T-cell (primary cell): ENCODE results near the gene PARP3. TPM values are rescaled to one million over a fixed set of nuclear protein-coding genes. Genes with fewer than 3 reads are reported as not detected.
"Not testable (repeated sequence)": the region's sequence is repeated elsewhere in the genome, so short reads cannot be mapped to it uniquely, and the experiment has no call there.

Source experiments
- ATAC-seq, 4 experiments: fragments of 200-7000 bp in 3 of 4; fragments of 150-1000 bp in 1 of 4; cut with Tn5 transposase; replicated peaks in 1 of 4; 1 replicate in 3 of 4; 2 replicates in 1 of 4; pipeline ENCODE4 v1.10.0; 2021; ENCODE audit warnings: moderate library complexity in 3 of 4, mild to moderate bottlenecking in 2 of 4, moderate number of reproducible peaks in 1 of 4
- CTCF ChIA-PET, 2 donors: fragments of 300-600 bp; sonication (Branson Sonifier 250); formaldehyde crosslinking; loops; one replicate each; lab custom pipeline; 2022; ENCODE audit warnings: antibody characterized with exemption in 2 of 2; lab: Charles Lee
- POLR2A ChIA-PET, 2 donors: fragments of 300-600 bp; sonication (Branson Sonifier 250); formaldehyde crosslinking; loops; one replicate each; lab custom pipeline; 2022; ENCODE audit warnings: antibody characterized with exemption in 2 of 2; lab: Charles Lee
- DNase-seq, 35 experiments: peaks; one replicate each; pipeline versions ENCODE4 v3.0.0 to v3.0.0-alpha.2; 2013 to 2023
- H3K27ac ChIP-seq: one replicate; pipeline ENCODE4 v1.5.1; 2013; ENCODE audit warnings: low read length
- H3K27me3 ChIP-seq, 2 experiments: replicated peaks in 1 of 2; 1 replicate in 1 of 2; 2 replicates in 1 of 2; pipeline versions ENCODE4 v1.6.1 to v1.7.0; 2013; ENCODE audit warnings: low read length in 1 of 2, mixed read lengths in 1 of 2; ENCODE audit not compliant: control insufficient read depth in 2 of 2, insufficient read depth in 2 of 2; ENCODE audit errors: extremely low read depth in 1 of 2
- H3K36me3 ChIP-seq, 2 donors: 1 replicate in 1 of 2; 2 replicates in 1 of 2; pipeline versions ENCODE4 v1.6.1 to v1.7.0; 2013; ENCODE audit warnings: low read length in 1 of 2; ENCODE audit not compliant: control insufficient read depth in 2 of 2, insufficient read depth in 1 of 2; ENCODE audit errors: extremely low read depth in 1 of 2
- H3K4me1 ChIP-seq, 2 experiments: 1 replicate in 1 of 2; 2 replicates in 1 of 2; pipeline versions ENCODE4 v1.6.1 to v1.7.0; 2013; ENCODE audit warnings: low read length in 2 of 2, mixed read lengths in 1 of 2; ENCODE audit not compliant: insufficient read depth in 2 of 2, control insufficient read depth in 1 of 2; ENCODE audit errors: extremely low read depth in 1 of 2
- H3K4me3 ChIP-seq, 2 donors: 1 replicate in 1 of 2; 2 replicates in 1 of 2; pipeline versions ENCODE4 v1.5.1 to v1.7.0; 2013; ENCODE audit warnings: mild to moderate bottlenecking in 2 of 2, low read length in 1 of 2, moderate library complexity in 1 of 2; ENCODE audit not compliant: control insufficient read depth in 1 of 2; ENCODE audit errors: extremely low read depth in 1 of 2
- H3K9me3 ChIP-seq: 2 replicates; pipeline ENCODE4 v1.7.0; 2013
- H3K27ac Mint-ChIP-seq, 2 donors: one replicate each; pipeline ENCODE4 v1.8.0; 2020 to 2021; ENCODE audit warnings: mild to moderate bottlenecking in 2 of 2, mixed read lengths in 2 of 2
- H3K27me3 Mint-ChIP-seq, 2 donors: one replicate each; pipeline ENCODE4 v1.8.0; 2021 to 2022; ENCODE audit warnings: mixed read lengths in 2 of 2
- H3K36me3 Mint-ChIP-seq: one replicate; pipeline ENCODE4 v1.8.0; 2021; ENCODE audit warnings: mixed read lengths
- H3K4me1 Mint-ChIP-seq, 3 donors: one replicate each; pipeline ENCODE4 v1.8.0; 2020 to 2022; ENCODE audit warnings: mixed read lengths in 3 of 3, mild to moderate bottlenecking in 1 of 3
- H3K4me3 Mint-ChIP-seq, 3 donors: one replicate each; pipeline ENCODE4 v1.8.0; 2020 to 2022; ENCODE audit warnings: mild to moderate bottlenecking in 3 of 3, mixed read lengths in 3 of 3, moderate library complexity in 3 of 3
- H3K9me3 Mint-ChIP-seq, 3 donors: one replicate each; pipeline ENCODE4 v1.8.0; 2020 to 2022; ENCODE audit warnings: mixed read lengths in 3 of 3
- WGBS: methylation state at CpG from one replicate; pipeline ENCODE4 v1.1.5; 2013; ENCODE audit warnings: missing lambda C conversion rate; ENCODE audit not compliant: insufficient coverage; 5-methylcytosine and 5-hydroxymethylcytosine counted together
- total RNA-seq, 35 experiments: library from RNA in 6 of 35; stranded (reverse) in 6 of 35; fragments of 120-200 nt in 1 of 35; gene quantifications; one replicate each; pipeline versions ENCODE4 v1.2.1 to v1.2.4 and lab custom pipeline; 2013 to 2026

Gene PARP3
- total RNA-seq, 5 donors from 2014 or later (not counting 1 experiment from before 2014, with no cell fraction given) = 8.7 to 16.3 (median 12.4) TPM

DNA sequence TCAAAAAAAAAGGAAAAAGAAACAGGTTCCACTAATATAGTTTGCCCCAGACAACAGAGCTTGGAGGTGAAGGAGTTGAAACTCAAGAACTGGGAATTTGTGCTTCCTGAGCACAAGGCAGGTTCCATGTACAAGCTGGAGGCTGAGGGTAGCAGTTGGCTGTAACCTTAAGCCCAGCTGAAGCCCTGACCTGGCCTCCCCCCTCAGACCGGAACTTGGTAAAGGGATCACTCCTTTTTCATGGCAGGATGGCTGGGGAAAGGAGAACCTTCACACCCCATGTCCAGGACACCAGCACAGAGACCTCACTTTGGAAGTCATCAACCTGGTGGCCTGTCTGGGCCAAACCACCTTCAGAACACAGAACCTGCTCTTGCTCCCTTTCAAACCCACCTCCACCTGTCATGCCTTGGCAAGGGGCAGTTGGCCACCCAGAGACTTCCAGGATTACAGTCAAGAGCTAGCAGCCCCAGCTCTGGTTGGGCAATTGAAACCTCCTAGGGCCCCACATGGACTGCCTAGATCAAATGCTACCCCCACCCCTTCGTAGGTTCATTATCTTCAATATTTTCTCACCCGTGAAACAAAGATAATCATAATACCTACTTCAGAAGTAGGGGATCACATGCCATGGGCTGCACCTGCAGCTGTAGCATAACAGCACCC lies 50.0 kb downstream of the PARP3 start:
- no peak for DNase-seq
- H3K36me3 Mint-ChIP-seq = peaks cover 21% of the 10 kb centered on the region
- CTCF ChIA-PET = interaction anchor here (0.6 to 1.6 kb wide), 2 partner anchors 49 to 51 kb away, joined by 3 read pairs; partner anchors contain the start of gene RRP9 (in 1 of the 2)

DNA sequence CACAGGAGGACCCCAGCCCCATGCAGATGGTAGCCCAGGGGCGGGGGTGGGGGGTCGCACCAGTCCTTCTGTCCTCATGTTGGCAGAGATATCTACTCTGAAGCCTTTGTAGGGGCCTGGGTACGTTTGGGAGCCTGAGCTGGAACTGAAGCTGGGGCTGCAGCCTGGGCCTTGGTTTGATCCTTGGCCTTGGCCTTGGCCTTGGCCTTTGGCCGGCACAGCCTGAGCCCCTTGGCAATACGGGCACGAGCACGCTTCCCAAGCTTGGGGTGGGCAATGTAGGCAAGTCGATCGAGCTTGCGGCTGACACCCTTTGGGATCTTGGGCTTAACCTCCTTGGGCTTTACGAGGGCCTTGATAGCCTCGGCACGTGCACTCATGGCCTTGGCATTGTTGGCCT lies 51.5 kb downstream of the PARP3 start:
- H3K27me3 Mint-ChIP-seq, H3K9me3 Mint-ChIP-seq, CTCF ChIA-PET, DNase-seq, ATAC-seq, POLR2A ChIA-PET, H3K27ac ChIP-seq, H3K27me3 ChIP-seq, H3K9me3 ChIP-seq, H3K27ac Mint-ChIP-seq, H3K4me3 ChIP-seq: not testable (repeated sequence)
- peaks cover 15 to 35% of the 10 kb centered on the region in 2 experiments for H3K4me1 ChIP-seq
- peaks cover 2 to 31% of the 10 kb centered on the region in 2 donors for H3K36me3 ChIP-seq
- WGBS = 81% methylated on average over 3 of the region's 13 CpGs
- Mint-ChIP-seq H3K4me1 (peaks cover 37 to 45% (median 38%) of the 10 kb centered on the region in 3 donors), H3K4me3 (peak overlapping the region in 2 of 3 donors; percentile 99 to 100), H3K36me3 (peaks cover 21% of the 10 kb centered on the region)

More for the DNA sequence above, 50.0 kb downstream of the PARP3 start:
- Histone ChIP-seq H3K4me3 (no peak overlapping the region), H3K9me3 (no peaks in the 10 kb centered on the region), H3K27ac (no peak overlapping the region), H3K4me1 (peaks cover 15 to 35% of the 10 kb centered on the region in 2 experiments), H3K27me3 (no peaks in the 10 kb centered on the region), H3K36me3 (peaks cover 2 to 31% of the 10 kb centered on the region in 2 donors)
- POLR2A ChIA-PET = no interaction called here
- no peaks in the 10 kb centered on the region for H3K9me3 Mint-ChIP-seq
- ATAC-seq = no peak
- H3K27ac Mint-ChIP-seq = no peak overlapping the region
- no peak overlapping the region for H3K4me3 Mint-ChIP-seq
- WGBS = no CpG with 5 or more reads among the region's 3 CpGs
- no peaks in the 10 kb centered on the region for H3K27me3 Mint-ChIP-seq
- peaks cover 37 to 45% (median 39%) of the 10 kb centered on the region in 3 donors for H3K4me1 Mint-ChIP-seq

DNA sequence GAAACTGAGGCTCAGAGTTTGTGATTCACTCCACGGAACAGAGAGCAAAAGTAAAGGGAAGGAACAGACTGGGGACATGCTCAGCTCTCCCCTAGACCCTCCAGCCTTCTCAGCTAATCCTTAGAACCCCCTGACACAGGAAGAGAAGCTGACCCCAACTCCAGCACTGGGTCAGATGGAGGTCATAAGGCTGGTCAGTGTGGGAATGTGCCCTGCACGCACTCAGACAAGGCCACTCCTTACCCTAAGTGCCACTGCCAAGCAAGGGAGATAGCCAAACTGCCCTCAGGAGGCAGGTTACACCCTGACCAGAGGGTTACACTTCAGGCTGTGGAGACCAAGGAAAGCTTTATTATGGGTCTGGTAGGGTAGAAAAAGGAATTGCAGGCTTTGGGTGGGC lies 52.4 kb downstream of the PARP3 start:
- no peaks in the 10 kb centered on the region for H3K27me3 ChIP-seq
- peaks cover 15 to 35% of the 10 kb centered on the region in 2 experiments for H3K4me1 ChIP-seq
- POLR2A ChIA-PET = interaction anchor here in 1 of 2 donors (1.7 kb wide), 1 partner anchor 12 kb away, joined by 5 read pairs; the partner anchor contains the start of gene ACY1
- WGBS = no CpG with 5 or more reads among the region's 2 CpGs
- no peaks in the 10 kb centered on the region for H3K27me3 Mint-ChIP-seq
- peaks cover 21% of the 10 kb centered on the region for H3K36me3 Mint-ChIP-seq
- H3K4me1 Mint-ChIP-seq = peaks cover 31 to 41% (median 37%) of the 10 kb centered on the region in 3 donors
- no peaks in the 10 kb centered on the region for H3K9me3 ChIP-seq
- DNase-seq (no peak), ATAC-seq (no peak)
- CTCF ChIA-PET = interaction anchor here in 1 of 2 donors (0.6 to 0.9 kb wide), 2 partner anchors 15 to 53 kb away, joined by 3 to 4 read pairs; partner anchors contain the start of genes PARP3 and RRP9
- peak overlapping the region in 1 of 2 donors; percentile 98 for H3K4me3 ChIP-seq
- H3K27ac ChIP-seq = peak overlapping the region; percentile 84
- H3K9me3 Mint-ChIP-seq = no peaks in the 10 kb centered on the region
- peak overlapping the region; percentile 99 to 100 (median 100) for H3K4me3 Mint-ChIP-seq
- H3K27ac Mint-ChIP-seq = peak overlapping the region; percentile 100
- H3K36me3 ChIP-seq = peaks cover 2 to 31% of the 10 kb centered on the region in 2 donors

DNA sequence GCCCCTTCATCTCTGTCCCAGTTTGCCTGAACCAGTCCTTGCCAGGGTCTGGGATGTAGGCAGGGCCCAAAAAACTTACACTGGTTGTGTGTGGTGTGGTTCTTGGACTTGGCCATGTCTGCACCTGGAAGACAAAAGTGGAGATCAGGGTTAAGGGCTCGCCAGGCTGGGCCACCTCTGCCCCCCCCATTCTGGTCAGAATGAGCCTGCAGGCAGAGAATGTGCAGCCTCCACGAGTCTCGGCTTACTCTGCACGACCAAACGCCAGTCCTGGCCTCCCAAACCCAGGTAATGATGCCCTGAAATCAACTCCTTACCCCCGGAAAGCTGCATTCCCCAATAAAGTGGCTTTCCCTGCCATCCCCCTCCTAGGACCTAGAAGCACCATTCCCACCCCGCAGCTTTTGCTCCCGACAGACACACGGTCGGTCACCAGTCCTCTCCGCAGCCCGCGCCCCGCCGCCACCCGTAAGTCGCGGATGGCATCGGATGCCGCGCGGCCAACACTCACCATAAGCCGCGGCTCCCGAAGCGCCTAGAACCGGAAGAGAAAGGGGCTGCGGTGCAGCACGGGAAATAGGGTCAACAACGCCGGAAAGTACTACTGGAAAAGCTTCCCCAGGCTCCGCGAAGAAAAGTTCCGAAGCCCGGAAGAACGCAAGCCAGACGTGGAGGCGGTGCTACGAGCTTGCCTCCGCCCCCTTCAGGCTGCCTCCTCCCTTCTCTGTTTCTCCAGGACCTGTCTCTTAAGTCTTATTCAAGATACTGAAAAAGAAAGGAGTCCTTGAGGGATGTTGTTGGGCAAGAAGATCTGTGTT lies 53.4 kb downstream of the PARP3 start, which contains the start of gene RPL29:
Gene RPL29, minus strand, starts transcription at position 550 of the 818 bp plus-strand sequence. Its CDS starts 434 bp downstream, at position 116.
- DNase-seq (peak; percentile 78 to 96 (median 90)), ATAC-seq (peak; percentile 94 to 98 (median 96))
- Histone ChIP-seq H3K9me3 (no peaks in the 10 kb centered on the region), H3K4me1 (peaks cover 15 to 35% of the 10 kb centered on the region in 2 experiments), H3K36me3 (peaks cover 2 to 31% of the 10 kb centered on the region in 2 donors), H3K27ac (peak within 1 kb of the TSS; percentile 84), H3K27me3 (peaks cover 0 to 4% of the 10 kb centered on the region in 2 experiments), H3K4me3 (peak within 1 kb of the TSS; percentile 68 to 98)
- peak within 1 kb of the TSS; percentile 100 for H3K27ac Mint-ChIP-seq
- H3K4me1 Mint-ChIP-seq = peaks cover 31 to 41% (median 37%) of the 10 kb centered on the region in 3 donors
- ChIA-PET CTCF (interaction anchor here in 1 of 2 donors (0.5 to 1.5 kb wide), 9 partner anchors 13 to 198 kb away, joined by 3 to 13 read pairs (median 3); partner anchors contain the start of genes ABHD14B, DUSP7, PARP3 and POC1A), POLR2A (interaction anchor here in 1 of 2 donors (0.7 to 1.7 kb wide), 2 partner anchors 13 to 784 kb away, joined by 3 to 5 read pairs; partner anchors contain the start of gene ACY1)
- WGBS = 0% methylated on average over 35 of the region's 40 CpGs
- no peaks in the 10 kb centered on the region for H3K27me3 Mint-ChIP-seq
- peaks cover 21% of the 10 kb centered on the region for H3K36me3 Mint-ChIP-seq
- peak within 1 kb of the TSS; percentile 99 to 100 (median 100) for H3K4me3 Mint-ChIP-seq
- H3K9me3 Mint-ChIP-seq = no peaks in the 10 kb centered on the region

DNA sequence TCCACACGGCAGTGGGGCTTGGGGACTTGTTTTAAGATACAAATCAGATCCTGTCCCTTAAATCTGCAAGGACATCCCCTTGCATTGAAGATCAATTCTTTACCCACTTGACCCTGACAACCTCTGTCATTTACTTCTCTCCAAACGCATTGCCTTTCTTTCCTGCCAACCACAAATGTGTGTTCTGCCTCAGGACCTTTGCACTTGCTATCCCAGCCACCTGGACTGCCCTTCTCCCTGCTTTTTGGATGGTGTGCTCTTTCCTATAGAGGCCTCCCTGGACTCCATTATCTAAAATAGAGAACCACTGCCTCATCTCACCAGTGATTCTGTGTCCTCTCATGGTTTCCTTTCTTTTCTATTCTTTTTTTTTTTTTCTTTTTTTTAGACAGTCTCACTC lies 55.0 kb downstream of the PARP3 start:
- no peaks in the 10 kb centered on the region for H3K27me3 Mint-ChIP-seq
- 65% methylated on average over 2 of the region's 2 CpGs for whole genome bisulfite sequencing
- peak overlapping the region in 1 of 2 donors; percentile 55 for H3K27ac Mint-ChIP-seq
- H3K27me3 ChIP-seq = peaks cover 0 to 9% of the 10 kb centered on the region in 2 experiments
- DNase-seq (no peak), ATAC-seq (no peak)
- H3K36me3 Mint-ChIP-seq = peaks cover 17% of the 10 kb centered on the region
- no peaks in the 10 kb centered on the region for H3K9me3 Mint-ChIP-seq
- H3K4me1 ChIP-seq = peaks cover 15 to 45% of the 10 kb centered on the region in 2 experiments
- peaks cover 37 to 45% (median 40%) of the 10 kb centered on the region in 3 donors for H3K4me1 Mint-ChIP-seq
- no peaks in the 10 kb centered on the region for H3K9me3 ChIP-seq
- POLR2A ChIA-PET = interaction anchor here in 1 of 2 donors (0.6 kb wide), 1 partner anchor 147 kb away, joined by 3 read pairs; no protein-coding TSS in a partner anchor
- no peak overlapping the region for H3K4me3 ChIP-seq
- CTCF ChIA-PET = no interaction called here
- H3K36me3 ChIP-seq = peaks cover 2 to 22% of the 10 kb centered on the region in 2 donors
- H3K4me3 Mint-ChIP-seq = peak overlapping the region in 2 of 3 donors; percentile 6 to 61
- H3K27ac ChIP-seq = no peak overlapping the region
